ENCODE results near the gene RBPJ. TPM values are rescaled to one million over a fixed set of nuclear protein-coding genes. Genes with fewer than 3 reads are reported as not detected.

The RBPJ gene
- total and polyA plus RNA-seq, 2 experiments from 2014 or later, result 73.7 to 74.5 TPM

- no peaks in the 10 kb centered on the region for H3K79me2 ChIP-seq
- 82% methylated on average over 8 of the region's 8 CpGs for WGBS (ENCODE audit: low lambda C conversion rate, missing lambda C conversion rate)
- H3K4me3 ChIP-seq, result no peak overlapping the region
- H3K9me2 ChIP-seq (replicated peaks; ENCODE audit: insufficient read depth), result no peaks in the 10 kb centered on the region
- no peak overlapping the region for H3K27ac ChIP-seq
- no peaks in the 10 kb centered on the region for H3K27me3 ChIP-seq
- no peaks in the 10 kb centered on the region for H4K20me1 ChIP-seq (ENCODE audit: insufficient read depth, poor library complexity, severe bottlenecking)
- H3K4me2 ChIP-seq, result peak overlapping the region; percentile 31
- peak overlapping the region; percentile 3 for H2AFZ ChIP-seq
- TF ChIP-seq CTCF (IDR thresholded peaks at IDR 0.05; ENCODE audit: poor library complexity) (no peak), EZH2phosphoT487 (IDR thresholded peaks at IDR 0.05; ENCODE audit: low read depth, severe bottlenecking, unreplicated experiment) (no peak), EZH2 (IDR thresholded peaks at IDR 0.05; ENCODE audit: borderline replicate concordance) (no peak)
- DNase-seq (ENCODE audit: low spot score), result no peak
- H3K4me1 ChIP-seq (ENCODE audit: insufficient read depth), result peaks cover 11% of the 10 kb centered on the region
- H3K36me3 ChIP-seq (replicated peaks; ENCODE audit: insufficient read depth, low read depth), result no peaks in the 10 kb centered on the region
- no peaks in the 10 kb centered on the region for H3K9me3 ChIP-seq (ENCODE audit: low read depth)
Measured at GRCh38 chr4:26273616-26273980, 47.2 kb upstream of the RBPJ start.

- TF ChIP-seq EZH2phosphoT487 (IDR thresholded peaks at IDR 0.05; ENCODE audit: low read depth, severe bottlenecking, unreplicated experiment) (no peak), CTCF (IDR thresholded peaks at IDR 0.05; ENCODE audit: poor library complexity) (no peak), EZH2 (IDR thresholded peaks at IDR 0.05; ENCODE audit: borderline replicate concordance) (no peak)
- Histone ChIP-seq H3K27me3 (no peaks in the 10 kb centered on the region), H4K20me1 (ENCODE audit: insufficient read depth, poor library complexity, severe bottlenecking) (no peaks in the 10 kb centered on the region), H3K4me3 (no peak overlapping the region), H3K79me2 (no peaks in the 10 kb centered on the region), H3K4me2 (no peak overlapping the region), H3K36me3 (replicated peaks; ENCODE audit: insufficient read depth, low read depth) (no peaks in the 10 kb centered on the region), H2AFZ (no peak overlapping the region), H3K4me1 (ENCODE audit: insufficient read depth) (peaks cover 11% of the 10 kb centered on the region), H3K9me2 (replicated peaks; ENCODE audit: insufficient read depth) (no peaks in the 10 kb centered on the region), H3K27ac (no peak overlapping the region), H3K9me3 (ENCODE audit: low read depth) (no peaks in the 10 kb centered on the region)
- WGBS (ENCODE audit: low lambda C conversion rate, missing lambda C conversion rate), result 96% methylated on average over 7 of the region's 7 CpGs
- no peak for DNase-seq (ENCODE audit: low spot score)
Measured at GRCh38 chr4:26275281-26275680, 45.5 kb upstream of the RBPJ start.

GRCh38 chr4:26279446-26279845 lies 41.4 kb upstream of the RBPJ start:
- H3K27ac ChIP-seq, result no peak overlapping the region
- no peak overlapping the region for H2AFZ ChIP-seq
- H3K9me3 ChIP-seq (ENCODE audit: low read depth), result no peaks in the 10 kb centered on the region
- TF ChIP-seq CTCF (IDR thresholded peaks at IDR 0.05; ENCODE audit: poor library complexity) (no peak), EZH2phosphoT487 (IDR thresholded peaks at IDR 0.05; ENCODE audit: low read depth, severe bottlenecking, unreplicated experiment) (no peak), EZH2 (IDR thresholded peaks at IDR 0.05; ENCODE audit: borderline replicate concordance) (no peak)
- H3K9me2 ChIP-seq (replicated peaks; ENCODE audit: insufficient read depth), result no peaks in the 10 kb centered on the region
- H3K4me3 ChIP-seq, result no peak overlapping the region
- no peaks in the 10 kb centered on the region for H3K79me2 ChIP-seq
- WGBS (ENCODE audit: low lambda C conversion rate, missing lambda C conversion rate), result 86% methylated on average over 13 of the region's 13 CpGs
- no peak for DNase-seq (ENCODE audit: low spot score)
- H4K20me1 ChIP-seq (ENCODE audit: insufficient read depth, poor library complexity, severe bottlenecking), result no peaks in the 10 kb centered on the region
- no peaks in the 10 kb centered on the region for H3K4me1 ChIP-seq (ENCODE audit: insufficient read depth)
- H3K27me3 ChIP-seq, result no peaks in the 10 kb centered on the region
- H3K36me3 ChIP-seq (replicated peaks; ENCODE audit: insufficient read depth, low read depth), result no peaks in the 10 kb centered on the region
- H3K4me2 ChIP-seq, result no peak overlapping the region

GRCh38 chr4:26281881-26282280 lies 38.9 kb upstream of the RBPJ start:
- H3K36me3 ChIP-seq (replicated peaks; ENCODE audit: insufficient read depth, low read depth), result no peaks in the 10 kb centered on the region
- H4K20me1 ChIP-seq (ENCODE audit: insufficient read depth, poor library complexity, severe bottlenecking), result no peaks in the 10 kb centered on the region
- TF ChIP-seq EZH2 (IDR thresholded peaks at IDR 0.05; ENCODE audit: borderline replicate concordance), result no peak
- TF ChIP-seq CTCF (IDR thresholded peaks at IDR 0.05; ENCODE audit: poor library complexity), result no peak
- TF ChIP-seq EZH2phosphoT487 (IDR thresholded peaks at IDR 0.05; ENCODE audit: low read depth, severe bottlenecking, unreplicated experiment), result no peak
- H3K4me2 ChIP-seq, result peak overlapping the region; percentile 28
- 36% methylated on average over 1 of the region's 1 CpG for WGBS (ENCODE audit: low lambda C conversion rate, missing lambda C conversion rate)
- H3K79me2 ChIP-seq, result no peaks in the 10 kb centered on the region
- H3K4me3 ChIP-seq, result no peak overlapping the region
- DNase-seq (ENCODE audit: low spot score), result no peak
- no peaks in the 10 kb centered on the region for H3K4me1 ChIP-seq (ENCODE audit: insufficient read depth)
- peak overlapping the region; percentile 3 for H3K27ac ChIP-seq
- no peak overlapping the region for H2AFZ ChIP-seq
- H3K27me3 ChIP-seq, result no peaks in the 10 kb centered on the region
- no peaks in the 10 kb centered on the region for H3K9me3 ChIP-seq (ENCODE audit: low read depth)
- no peaks in the 10 kb centered on the region for H3K9me2 ChIP-seq (replicated peaks; ENCODE audit: insufficient read depth)
